H9 (cell line): ENCODE results near the gene ABCD3. TPM values are rescaled to one million over a fixed set of nuclear protein-coding genes. Genes with fewer than 3 reads are reported as not detected.

Source experiments
- DNase-seq: peaks from one replicate; pipeline ENCODE4 v3.0.0-alpha.2; 2017
- H2AFZ ChIP-seq: one replicate; pipeline ENCODE4 v1.6.1; 2013; ENCODE audit warnings: mild to moderate bottlenecking, low read length, control low read depth, moderate library complexity
- H2AK5ac ChIP-seq: 2 replicates; pipeline ENCODE4 v1.6.1; 2013; ENCODE audit warnings: low read length, control low read depth, mixed read lengths; ENCODE audit not compliant: insufficient read length
- H2BK120ac ChIP-seq: one replicate; pipeline ENCODE4 v1.6.1; 2013; ENCODE audit warnings: low read depth, mild to moderate bottlenecking, low read length, control low read depth, inconsistent platforms; ENCODE audit not compliant: poor library complexity, severe bottlenecking
- H2BK12ac ChIP-seq: 2 replicates; pipeline ENCODE4 v1.6.1; 2013; ENCODE audit warnings: low read length, control low read depth, mixed read lengths, low read depth; ENCODE audit not compliant: insufficient read length
- H2BK15ac ChIP-seq: 2 replicates; pipeline ENCODE4 v1.6.1; 2013; ENCODE audit warnings: low read depth, low read length, control low read depth
- H2BK20ac ChIP-seq: one replicate; pipeline ENCODE4 v1.6.1; 2013; ENCODE audit warnings: low read depth, mild to moderate bottlenecking, low read length, control low read depth, inconsistent platforms; ENCODE audit not compliant: poor library complexity, severe bottlenecking
- H2BK5ac ChIP-seq: 2 replicates; pipeline ENCODE4 v1.6.1; 2013; ENCODE audit warnings: low read length, control low read depth, mixed read lengths; ENCODE audit not compliant: insufficient read length
- H3K14ac ChIP-seq: 2 replicates; pipeline ENCODE4 v1.6.1; 2013; ENCODE audit warnings: low read length, control low read depth; ENCODE audit not compliant: insufficient read depth
- H3K18ac ChIP-seq: 2 replicates; pipeline ENCODE4 v1.6.1; 2013; ENCODE audit warnings: low read depth, mild to moderate bottlenecking, mixed read lengths, low read length, control low read depth; ENCODE audit not compliant: insufficient read length
- H3K23ac ChIP-seq: 2 replicates; pipeline ENCODE4 v1.6.1; 2013; ENCODE audit warnings: low read length, control low read depth, mixed read lengths, low read depth; ENCODE audit not compliant: insufficient read length
- H3K23me2 ChIP-seq: 2 replicates; pipeline ENCODE4 v1.6.1; 2013; ENCODE audit warnings: low read depth, mild to moderate bottlenecking, mixed read lengths, low read length, control low read depth; ENCODE audit not compliant: insufficient read length, poor library complexity, severe bottlenecking
- H3K27ac ChIP-seq: 2 replicates; pipeline ENCODE4 v1.5.1; 2013; ENCODE audit warnings: low read length, control low read depth, mixed read lengths, low read depth; ENCODE audit not compliant: insufficient read length
- H3K27me3 ChIP-seq: 2 replicates; pipeline ENCODE4 v1.6.1; 2013; ENCODE audit warnings: low read length, control low read depth, inconsistent platforms; ENCODE audit not compliant: insufficient read depth
- H3K4ac ChIP-seq: 2 replicates; pipeline ENCODE4 v1.6.1; 2013; ENCODE audit warnings: low read depth, mild to moderate bottlenecking, control low read depth, inconsistent platforms, low read length, moderate library complexity
- H3K4me1 ChIP-seq: 2 replicates; pipeline ENCODE4 v1.6.1; 2013; ENCODE audit warnings: low read length, control low read depth, inconsistent platforms; ENCODE audit not compliant: insufficient read depth
- H3K4me2 ChIP-seq: 2 replicates; pipeline ENCODE4 v1.6.1; 2013; ENCODE audit warnings: low read length, control low read depth, mixed read lengths; ENCODE audit not compliant: insufficient read length, insufficient read depth
- H3K56ac ChIP-seq: 2 replicates; pipeline ENCODE4 v1.6.1; 2013; ENCODE audit warnings: low read depth, mild to moderate bottlenecking, mixed read lengths, low read length, control low read depth; ENCODE audit not compliant: insufficient read length
- H3K79me1 ChIP-seq: 2 replicates; pipeline ENCODE4 v1.6.1; 2013; ENCODE audit warnings: low read depth, mild to moderate bottlenecking, moderate library complexity, low read length, control low read depth, inconsistent platforms; ENCODE audit not compliant: insufficient read depth, poor library complexity, severe bottlenecking
- H3K79me2 ChIP-seq: 2 replicates; pipeline ENCODE4 v1.6.1; 2013; ENCODE audit warnings: low read length, control low read depth, inconsistent platforms; ENCODE audit not compliant: insufficient read depth
- H3K9ac ChIP-seq: 2 replicates; pipeline ENCODE4 v1.6.1; 2013; ENCODE audit warnings: low read length, control low read depth, mixed read lengths; ENCODE audit not compliant: insufficient read length; ENCODE audit errors: extremely low read depth
- H3K9me3 ChIP-seq: one replicate; pipeline ENCODE4 v1.6.1; 2013; ENCODE audit warnings: low read depth, low read length, inconsistent platforms; ENCODE audit not compliant: control insufficient read depth
- H3T11ph ChIP-seq: one replicate; pipeline ENCODE4 v1.6.1; 2013; ENCODE audit warnings: mild to moderate bottlenecking, low read length, control low read depth, inconsistent platforms
- H4K20me1 ChIP-seq: one replicate; pipeline ENCODE4 v1.6.1; 2013; ENCODE audit not compliant: control insufficient read depth, insufficient read length, insufficient read depth
- H4K5ac ChIP-seq: 2 replicates; pipeline ENCODE4 v1.6.1; 2013; ENCODE audit warnings: low read depth, mild to moderate bottlenecking, mixed read lengths, low read length, control low read depth; ENCODE audit not compliant: insufficient read length
- H4K8ac ChIP-seq: replicated peaks from 2 replicates; pipeline ENCODE4 v1.6.1; 2013; ENCODE audit warnings: low read length, control low read depth, mixed read lengths, low read depth; ENCODE audit not compliant: insufficient read length
- H4K91ac ChIP-seq: 2 replicates; pipeline ENCODE4 v1.6.1; 2013; ENCODE audit warnings: low read depth, mild to moderate bottlenecking, moderate library complexity, mixed read lengths, low read length, control low read depth; ENCODE audit not compliant: insufficient read length
- H3K27ac Mint-ChIP-seq, 3 experiments: 2 replicates in 2 of 3; 3 replicates in 1 of 3; pipeline ENCODE4 v1.8.0; 2020 to 2021; ENCODE audit warnings: mixed read lengths in 3 of 3, mild to moderate bottlenecking in 1 of 3, moderate library complexity in 1 of 3
- H3K27me3 Mint-ChIP-seq: 2 replicates; pipeline ENCODE4 v1.8.0; 2021; ENCODE audit warnings: low read depth, mild to moderate bottlenecking, moderate library complexity, mixed read lengths
- H3K36me3 Mint-ChIP-seq, 3 experiments: 2 replicates in 2 of 3; 3 replicates in 1 of 3; pipeline ENCODE4 v1.8.0; 2020 to 2021; ENCODE audit warnings: low read depth in 3 of 3, mixed read lengths in 3 of 3; ENCODE audit not compliant: insufficient read depth in 1 of 3
- H3K4me1 Mint-ChIP-seq, 2 experiments: 2 replicates each; pipeline ENCODE4 v1.8.0; 2020; ENCODE audit warnings: mixed read lengths in 2 of 2
- H3K4me3 Mint-ChIP-seq, 2 experiments: 2 replicates in 1 of 2; 3 replicates in 1 of 2; pipeline ENCODE4 v1.8.0; 2020 to 2021; ENCODE audit warnings: mild to moderate bottlenecking in 2 of 2, mixed read lengths in 2 of 2, moderate library complexity in 1 of 2
- H3K9me3 Mint-ChIP-seq, 2 experiments: 2 replicates in 1 of 2; 3 replicates in 1 of 2; pipeline ENCODE4 v1.8.0; 2020; ENCODE audit warnings: mild to moderate bottlenecking in 2 of 2, mixed read lengths in 2 of 2, moderate library complexity in 1 of 2
- CTCF ChIP-seq: fragments of 200-600 bp; sonication (generic); conservative IDR thresholded peaks from 3 replicates; pipeline ENCODE4 v1.8.0; 2021; ENCODE audit warnings: antibody characterized with exemption, mild to moderate bottlenecking
- total RNA-seq: library from RNA; stranded (reverse); gene quantifications from 2 replicates; pipeline ENCODE4 v1.2.1, GENCODE V29; 2021

ABCD3 gene
- total RNA-seq, 1 experiment from 2014 or later, result 32.0 TPM

- Histone ChIP-seq H3K27ac (no peak overlapping the region), H3K79me2 (no peaks in the 10 kb centered on the region), H4K5ac (no peak overlapping the region), H3K56ac (no peak overlapping the region), H3K23ac (no peak overlapping the region), H4K91ac (no peak overlapping the region), H3T11ph (no peak overlapping the region), H3K4me1 (no peaks in the 10 kb centered on the region), H2BK12ac (no peak overlapping the region), H3K27me3 (no peaks in the 10 kb centered on the region), H2BK15ac (no peak overlapping the region), H3K9me3 (no peaks in the 10 kb centered on the region), H3K9ac (no peak overlapping the region), H3K18ac (no peak overlapping the region), H2BK120ac (no peak overlapping the region), H2AK5ac (no peak overlapping the region), H3K4me2 (no peak overlapping the region), H3K79me1 (no peaks in the 10 kb centered on the region), H2BK20ac (no peak overlapping the region), H4K20me1 (no peaks in the 10 kb centered on the region), H2AFZ (no peak overlapping the region), H4K8ac (no peak overlapping the region), H3K14ac (no peak overlapping the region), H3K4ac (no peak overlapping the region), H2BK5ac (no peak overlapping the region), H3K23me2 (no peaks in the 10 kb centered on the region)
- H3K36me3 Mint-ChIP-seq, result peaks cover 0 to 2% (median 0%) of the 10 kb centered on the region in 3 experiments; a peak in 1 of 7 replicates
- no peak for TF ChIP-seq CTCF
- H3K4me3 Mint-ChIP-seq, result no peak overlapping the region
- no peaks in the 10 kb centered on the region for H3K9me3 Mint-ChIP-seq
- no peaks in the 10 kb centered on the region for H3K27me3 Mint-ChIP-seq
- H3K27ac Mint-ChIP-seq, result no peak overlapping the region
- 0 out of 4 replicates have a peak, but pooled peaks cover 0 to 2% of the 10 kb centered on the region in 2 experiments for H3K4me1 Mint-ChIP-seq
- DNase-seq, result no peak
Measured at GRCh38 chr1:94475232-94475631, 57.0 kb downstream of the ABCD3 start.
